Mesenchymal stem cell (in vitro differentiated cells and primary cell): ENCODE results near the gene ABTB2.

Experiments used
- DNase-seq: peaks from one replicate; pipeline ENCODE4 v3.0.0-alpha.2; 2013
- H2AFZ ChIP-seq: one replicate; pipeline ENCODE4 v1.6.1; 2013; ENCODE audit warnings: low read depth, mild to moderate bottlenecking, control low read depth, inconsistent platforms, low read length, moderate library complexity
- H2AK5ac ChIP-seq: 2 replicates; pipeline ENCODE4 v1.6.1; 2013; ENCODE audit warnings: low read length, moderate library complexity, mild to moderate bottlenecking, inconsistent platforms; ENCODE audit not compliant: severe bottlenecking
- H2BK120ac ChIP-seq: one replicate; pipeline ENCODE4 v1.6.1; 2013; ENCODE audit warnings: low read depth, mild to moderate bottlenecking, inconsistent platforms, low read length, moderate library complexity
- H2BK12ac ChIP-seq, 2 experiments: one replicate each; pipeline ENCODE4 v1.6.1; 2013; ENCODE audit warnings: inconsistent platforms in 2 of 2, low read length in 2 of 2, mild to moderate bottlenecking in 2 of 2, moderate library complexity in 2 of 2, control low read depth in 1 of 2
- H2BK15ac ChIP-seq: one replicate; pipeline ENCODE4 v1.6.1; 2013; ENCODE audit warnings: mild to moderate bottlenecking, low read depth, inconsistent platforms; ENCODE audit not compliant: poor library complexity, severe bottlenecking
- H2BK5ac ChIP-seq: 2 replicates; pipeline ENCODE4 v1.6.1; 2013; ENCODE audit warnings: low read depth, mild to moderate bottlenecking, low read length, control low read depth, inconsistent platforms; ENCODE audit not compliant: poor library complexity, severe bottlenecking
- H3K14ac ChIP-seq, 2 experiments: one replicate each; pipeline ENCODE4 v1.6.1; 2013; ENCODE audit warnings: inconsistent platforms in 2 of 2, low read length in 2 of 2, control low read depth in 1 of 2, mild to moderate bottlenecking in 1 of 2, moderate library complexity in 1 of 2
- H3K18ac ChIP-seq, 2 experiments: one replicate each; pipeline ENCODE4 v1.6.1; 2013; ENCODE audit warnings: inconsistent platforms in 2 of 2, low read length in 2 of 2, control low read depth in 1 of 2, low read depth in 1 of 2, mild to moderate bottlenecking in 1 of 2
- H3K23ac ChIP-seq, 2 experiments: one replicate each; pipeline ENCODE4 v1.6.1; 2013; ENCODE audit warnings: inconsistent platforms in 2 of 2, low read length in 2 of 2, mild to moderate bottlenecking in 2 of 2, moderate library complexity in 2 of 2, control low read depth in 1 of 2
- H3K27ac ChIP-seq: 2 replicates; pipeline ENCODE4 v1.5.1; 2013; ENCODE audit warnings: mild to moderate bottlenecking, moderate library complexity, low read length, control low read depth, inconsistent platforms; ENCODE audit not compliant: poor library complexity, severe bottlenecking
- H3K27me3 ChIP-seq, 2 experiments: 2 replicates each; pipeline versions ENCODE4 v1.6.1 to v1.7.0; 2013; ENCODE audit warnings: low read length in 2 of 2, mild to moderate bottlenecking in 2 of 2, moderate library complexity in 2 of 2, control low read depth in 1 of 2, inconsistent platforms in 1 of 2; ENCODE audit not compliant: control insufficient read depth in 1 of 2, insufficient read depth in 1 of 2
- H3K36me3 ChIP-seq, 2 experiments: 2 replicates each; pipeline versions ENCODE4 v1.6.1 to v1.7.0; 2013; ENCODE audit warnings: low read length in 2 of 2, control low read depth in 1 of 2, inconsistent platforms in 1 of 2, low read depth in 1 of 2, mild to moderate bottlenecking in 1 of 2; ENCODE audit not compliant: insufficient read depth in 2 of 2, control insufficient read depth in 1 of 2
- H3K4ac ChIP-seq, 2 experiments: one replicate each; pipeline ENCODE4 v1.6.1; 2013; ENCODE audit warnings: inconsistent platforms in 2 of 2, low read length in 2 of 2, mild to moderate bottlenecking in 2 of 2, moderate library complexity in 2 of 2, control low read depth in 1 of 2, low read depth in 1 of 2
- H3K4me1 ChIP-seq: 2 replicates; pipeline ENCODE4 v1.6.1; 2013; ENCODE audit warnings: low read depth, low read length, control low read depth; ENCODE audit not compliant: control insufficient read depth, insufficient read depth
- H3K4me2 ChIP-seq: 2 replicates; pipeline ENCODE4 v1.6.1; 2013; ENCODE audit warnings: low read length, mild to moderate bottlenecking, inconsistent platforms; ENCODE audit not compliant: poor library complexity, severe bottlenecking
- H3K4me3 ChIP-seq, 2 experiments: 2 replicates each; pipeline versions ENCODE4 v1.5.1 to v1.7.0; 2013; ENCODE audit warnings: low read length in 2 of 2, mild to moderate bottlenecking in 2 of 2, control low read depth in 1 of 2, low read depth in 1 of 2; ENCODE audit not compliant: insufficient read depth in 1 of 2
- H3K79me1 ChIP-seq: replicated peaks from 2 replicates; pipeline ENCODE4 v1.6.1; 2013; ENCODE audit warnings: mild to moderate bottlenecking, control low read depth, low read length, inconsistent platforms; ENCODE audit not compliant: poor library complexity, severe bottlenecking
- H3K9ac ChIP-seq: 2 replicates; pipeline ENCODE4 v1.7.0; 2013; ENCODE audit warnings: mild to moderate bottlenecking, low read length, moderate library complexity
- H3K9me3 ChIP-seq: 2 replicates; pipeline ENCODE4 v1.7.0; 2013; ENCODE audit warnings: mild to moderate bottlenecking, low read length; ENCODE audit not compliant: control insufficient read depth
- H4K8ac ChIP-seq: one replicate; pipeline ENCODE4 v1.6.1; 2013; ENCODE audit warnings: inconsistent platforms, mild to moderate bottlenecking, low read length, moderate library complexity
- H4K91ac ChIP-seq: one replicate; pipeline ENCODE4 v1.6.1; 2013; ENCODE audit warnings: mild to moderate bottlenecking, low read length, inconsistent platforms
- WGBS: methylation state at CpG from one replicate; pipeline ENCODE4 v1.1.7; 2013; ENCODE audit warnings: mixed read lengths; 5-methylcytosine and 5-hydroxymethylcytosine counted together

The ABTB2 gene

GRCh38 chr11:34404280-34404679 lies 46.5 kb upstream of the ABTB2 start:
- Histone ChIP-seq H3K4ac (no peak overlapping the region), H2BK15ac (no peak overlapping the region), H3K4me1 (no peaks in the 10 kb centered on the region), H3K23ac (no peak overlapping the region), H3K36me3 (no peaks in the 10 kb centered on the region), H2BK5ac (no peak overlapping the region), H3K79me1 (no peaks in the 10 kb centered on the region), H2BK12ac (no peak overlapping the region), H3K9me3 (peaks cover 13% of the 10 kb centered on the region), H2BK120ac (no peak overlapping the region), H4K8ac (no peak overlapping the region), H3K9ac (no peak overlapping the region), H2AK5ac (no peak overlapping the region), H3K4me3 (no peak overlapping the region), H4K91ac (no peak overlapping the region), H2AFZ (no peak overlapping the region), H3K14ac (no peak overlapping the region), H3K4me2 (no peak overlapping the region), H3K27me3 (peaks cover 0 to 5% of the 10 kb centered on the region in 2 experiments), H3K27ac (no peak overlapping the region), H3K18ac (no peak overlapping the region)
- WGBS = 90% methylated on average over 6 of the region's 6 CpGs
- no peak for DNase-seq

- Histone ChIP-seq H3K18ac (no peak overlapping the region), H2BK120ac (no peak overlapping the region), H3K79me1 (no peaks in the 10 kb centered on the region), H2AK5ac (no peak overlapping the region), H3K27ac (no peak overlapping the region), H2AFZ (no peak overlapping the region), H3K27me3 (peaks cover 0 to 5% of the 10 kb centered on the region in 2 experiments), H4K8ac (no peak overlapping the region), H2BK5ac (no peak overlapping the region), H3K14ac (no peak overlapping the region), H3K4me2 (no peak overlapping the region), H3K4me1 (no peaks in the 10 kb centered on the region), H3K4me3 (no peak overlapping the region), H3K36me3 (no peaks in the 10 kb centered on the region), H2BK15ac (no peak overlapping the region), H3K23ac (no peak overlapping the region), H3K9me3 (peaks cover 9% of the 10 kb centered on the region), H3K9ac (no peak overlapping the region), H3K4ac (no peak overlapping the region), H4K91ac (no peak overlapping the region), H2BK12ac (no peak overlapping the region)
- DNase-seq = no peak
- WGBS = 91% methylated on average over 4 of the region's 4 CpGs
Observed at GRCh38 chr11:34403431-34403830, 45.6 kb upstream of the ABTB2 start.

- no peak overlapping the region for H3K14ac ChIP-seq
- no peak overlapping the region for H2BK15ac ChIP-seq
- no peak overlapping the region for H2BK12ac ChIP-seq
- no peak overlapping the region for H3K4me2 ChIP-seq
- H3K18ac ChIP-seq = no peak overlapping the region
- H3K36me3 ChIP-seq = no peaks in the 10 kb centered on the region
- no peak overlapping the region for H3K23ac ChIP-seq
- H4K8ac ChIP-seq = no peak overlapping the region
- peaks cover 13% of the 10 kb centered on the region for H3K9me3 ChIP-seq
- WGBS = 100% methylated on average over 1 of the region's 2 CpGs
- no peak overlapping the region for H2BK5ac ChIP-seq
- no peak overlapping the region for H3K9ac ChIP-seq
- H3K27me3 ChIP-seq = no peaks in the 10 kb centered on the region
- no peaks in the 10 kb centered on the region for H3K4me1 ChIP-seq
- H3K4ac ChIP-seq = no peak overlapping the region
- H3K79me1 ChIP-seq = no peaks in the 10 kb centered on the region
- H3K4me3 ChIP-seq = no peak overlapping the region
- no peak overlapping the region for H4K91ac ChIP-seq
- H3K27ac ChIP-seq = no peak overlapping the region
- H2BK120ac ChIP-seq = no peak overlapping the region
- no peak overlapping the region for H2AFZ ChIP-seq
- DNase-seq = no peak
- H2AK5ac ChIP-seq = no peak overlapping the region
Observed at GRCh38 chr11:34397811-34398210, 40.0 kb upstream of the ABTB2 start.

GRCh38 chr11:34397120-34397519 lies 39.3 kb upstream of the ABTB2 start:
- Histone ChIP-seq H3K9ac (no peak overlapping the region), H4K8ac (no peak overlapping the region), H3K4me1 (no peaks in the 10 kb centered on the region), H3K27ac (no peak overlapping the region), H3K9me3 (peaks cover 16% of the 10 kb centered on the region), H2BK120ac (no peak overlapping the region), H3K23ac (no peak overlapping the region), H3K4me3 (no peak overlapping the region), H4K91ac (no peak overlapping the region), H2BK5ac (no peak overlapping the region), H2AFZ (no peak overlapping the region), H3K4ac (no peak overlapping the region), H3K79me1 (no peaks in the 10 kb centered on the region), H3K27me3 (no peaks in the 10 kb centered on the region), H3K18ac (no peak overlapping the region), H3K14ac (no peak overlapping the region), H2AK5ac (no peak overlapping the region), H3K36me3 (no peaks in the 10 kb centered on the region), H2BK12ac (no peak overlapping the region), H3K4me2 (no peak overlapping the region), H2BK15ac (no peak overlapping the region)
- no CpG with 5 or more reads among the region's 1 CpG for WGBS
- no peak for DNase-seq
